GM18517 (cell line): ENCODE results near the gene NRG2.

Experiments
- ATAC-seq: cut with Tn5 transposase; IDR thresholded peaks from one replicate; pipeline ENCODE4 v1.9.1; 2021; ENCODE audit warnings: mild to moderate bottlenecking, moderate library complexity; ENCODE audit not compliant: unreplicated experiment

The NRG2 gene

GRCh38 chr5:139975306-139975705 lies 67.8 kb downstream of the NRG2 start:
- no peak for ATAC-seq

- no peak for ATAC-seq
These were observed 68.4 kb downstream of the NRG2 start for GRCh38 chr5:139974661-139975060.

DNA sequence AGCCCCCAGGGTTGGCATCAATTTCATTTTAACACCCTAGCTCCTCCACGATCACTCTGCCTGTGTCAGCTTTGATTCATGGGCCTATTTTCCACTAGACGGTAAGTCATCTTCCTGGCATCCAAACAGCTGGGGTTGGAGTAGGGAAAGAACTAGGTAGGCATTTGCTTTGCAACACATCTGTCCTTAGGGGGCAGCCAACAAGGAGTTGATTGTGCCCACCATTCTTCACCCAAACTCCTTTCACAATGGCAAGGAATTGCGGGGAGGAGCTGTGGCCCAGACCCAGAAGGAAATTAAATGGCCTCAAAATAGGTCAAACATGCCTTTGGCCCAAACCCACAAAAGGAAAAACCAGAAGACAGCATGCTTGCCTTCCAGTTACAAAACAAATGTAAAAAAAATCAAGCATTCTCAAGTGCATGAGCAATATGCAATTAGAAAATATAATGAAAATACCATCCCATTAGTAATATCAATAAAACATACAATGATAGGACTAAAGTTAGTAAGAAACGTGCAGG lies 71.8 kb downstream of the NRG2 start:
- no peak for ATAC-seq

DNA sequence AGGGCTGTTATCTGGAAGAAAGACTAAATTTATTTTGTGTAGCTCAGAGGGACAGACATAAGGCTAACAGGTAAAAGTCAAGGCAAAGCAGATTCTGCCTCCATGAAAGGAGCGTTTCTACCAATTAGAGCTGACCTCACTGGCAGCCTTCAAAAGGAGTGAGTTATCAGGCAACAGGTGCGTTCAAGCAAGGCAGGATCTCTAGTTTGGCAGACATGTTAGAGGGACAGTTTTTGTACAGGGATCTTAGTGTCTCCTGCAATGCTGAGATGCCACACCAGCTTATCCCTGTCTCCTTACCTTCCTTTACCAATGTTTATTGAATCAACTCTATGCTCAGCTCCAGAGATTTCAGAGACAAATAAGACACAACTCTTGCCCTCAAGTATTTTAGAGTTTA lies 73.8 kb downstream of the NRG2 start:
- ATAC-seq: no peak

GRCh38 chr5:139968547-139969261 lies 74.4 kb downstream of the NRG2 start:
- peak; percentile 84 for ATAC-seq

DNA sequence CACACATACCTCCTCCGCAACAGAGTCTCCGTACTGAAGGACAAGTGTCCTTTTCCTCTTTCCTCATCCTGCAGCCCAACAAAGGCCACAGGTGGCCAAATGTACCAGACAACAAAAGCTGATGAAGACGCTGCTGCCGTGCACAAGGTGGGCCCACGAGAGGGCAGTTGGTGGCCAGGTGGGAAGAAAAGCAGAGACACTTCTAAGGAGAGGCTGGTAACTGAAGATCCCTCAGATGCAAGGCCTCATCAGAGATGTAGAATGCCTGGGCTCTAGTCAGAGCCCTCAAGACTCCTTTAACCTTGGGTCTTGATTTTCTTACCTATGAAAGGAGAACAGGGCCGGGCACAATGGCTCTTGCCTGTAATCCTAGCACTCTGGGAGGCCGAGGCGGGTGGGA lies 75.7 kb downstream of the NRG2 start:
- ATAC-seq: no peak

- ATAC-seq: no peak
These were observed 76.2 kb downstream of the NRG2 start for GRCh38 chr5:139966856-139967255.

- no peak for ATAC-seq
These were observed 78.0 kb downstream of the NRG2 start for GRCh38 chr5:139964994-139965565.

DNA sequence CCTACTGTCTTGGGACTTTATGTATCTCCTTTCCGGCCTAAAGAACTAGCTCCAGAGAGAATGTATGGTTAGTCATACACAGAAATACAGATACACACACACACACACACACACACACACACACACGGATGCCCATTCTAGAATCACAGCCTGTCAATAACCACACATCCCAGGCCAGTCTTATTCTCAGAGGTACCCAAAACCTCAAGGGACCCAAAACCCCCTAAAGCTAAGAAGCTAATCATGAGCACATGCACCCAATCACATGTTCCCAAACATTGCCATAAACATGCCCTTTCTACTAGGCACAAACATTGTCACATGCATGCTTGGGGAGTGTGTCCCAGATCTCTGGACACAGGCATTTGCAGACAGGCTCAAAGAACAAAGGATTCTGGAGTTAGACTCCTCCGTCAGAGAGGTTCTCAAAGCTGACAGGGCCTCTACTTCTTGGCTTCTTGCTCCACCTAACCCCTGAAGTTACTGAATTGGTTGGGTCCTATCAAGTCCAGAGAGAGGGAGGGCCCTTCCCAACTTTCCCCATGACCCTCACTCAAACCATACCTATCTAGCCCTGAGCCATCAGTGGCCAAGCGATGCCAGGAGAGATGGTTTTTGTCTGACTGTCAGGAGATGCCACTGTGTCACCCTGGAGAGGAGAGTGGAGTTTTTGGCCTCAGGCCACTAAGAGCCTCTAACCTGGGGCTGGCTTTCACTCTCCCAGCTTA lies 78.7 kb downstream of the NRG2 start:
- no peak for ATAC-seq

DNA sequence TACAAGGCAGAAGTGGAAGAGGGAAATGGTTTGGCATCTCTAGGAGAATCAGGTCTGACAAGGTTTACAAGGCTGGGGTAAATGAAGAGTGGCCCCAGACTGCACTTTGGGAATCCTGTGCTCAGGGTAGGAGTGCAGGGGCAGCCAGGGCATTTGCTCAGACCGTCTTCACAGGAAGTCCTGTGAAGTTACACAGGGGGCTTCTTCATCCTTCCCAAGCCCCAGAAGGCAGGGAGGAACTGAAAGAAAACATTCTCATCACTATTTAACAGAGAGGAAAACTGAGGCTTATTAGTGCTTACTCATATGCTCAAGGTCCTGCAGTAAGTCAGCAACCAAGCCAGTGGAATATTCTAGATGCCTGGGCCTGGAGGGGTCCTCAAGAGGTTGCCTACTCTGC lies 80.7 kb downstream of the NRG2 start:
- ATAC-seq: no peak

GRCh38 chr5:139961435-139962157 lies 81.5 kb downstream of the NRG2 start:
- peak; percentile 46 for ATAC-seq

DNA sequence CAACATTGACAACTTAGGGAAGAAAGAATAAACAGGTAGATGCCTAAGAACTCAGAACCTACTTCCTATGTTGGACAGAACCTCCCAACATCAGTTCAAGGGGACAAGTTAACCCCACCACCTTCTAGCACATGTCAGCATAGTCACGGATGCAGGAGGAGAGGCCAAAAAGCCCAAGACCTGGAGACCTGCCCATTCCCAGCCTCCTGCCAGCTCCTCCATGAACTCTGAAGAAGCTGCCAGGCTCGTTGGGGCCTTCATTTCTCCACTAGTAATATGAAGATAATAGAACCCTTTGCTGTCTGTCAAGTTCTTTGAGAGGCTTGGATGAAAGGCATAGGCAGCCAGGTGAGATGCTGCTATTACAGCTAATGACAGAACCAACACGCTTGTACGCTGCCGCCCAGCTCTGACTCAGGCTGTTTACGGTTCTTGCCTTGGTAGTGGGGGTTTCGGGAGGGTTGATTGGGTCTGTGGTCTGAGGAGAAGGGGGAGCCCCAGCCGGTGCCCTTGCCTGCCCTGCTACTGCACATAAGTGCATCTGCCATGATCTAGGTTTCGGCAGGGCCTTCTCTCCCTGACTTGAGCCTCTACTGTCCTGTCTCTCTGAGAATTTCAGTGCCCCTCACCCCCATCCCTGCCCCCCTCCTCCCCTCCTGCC lies 82.2 kb downstream of the NRG2 start:
- peak; percentile 81 for ATAC-seq

DNA sequence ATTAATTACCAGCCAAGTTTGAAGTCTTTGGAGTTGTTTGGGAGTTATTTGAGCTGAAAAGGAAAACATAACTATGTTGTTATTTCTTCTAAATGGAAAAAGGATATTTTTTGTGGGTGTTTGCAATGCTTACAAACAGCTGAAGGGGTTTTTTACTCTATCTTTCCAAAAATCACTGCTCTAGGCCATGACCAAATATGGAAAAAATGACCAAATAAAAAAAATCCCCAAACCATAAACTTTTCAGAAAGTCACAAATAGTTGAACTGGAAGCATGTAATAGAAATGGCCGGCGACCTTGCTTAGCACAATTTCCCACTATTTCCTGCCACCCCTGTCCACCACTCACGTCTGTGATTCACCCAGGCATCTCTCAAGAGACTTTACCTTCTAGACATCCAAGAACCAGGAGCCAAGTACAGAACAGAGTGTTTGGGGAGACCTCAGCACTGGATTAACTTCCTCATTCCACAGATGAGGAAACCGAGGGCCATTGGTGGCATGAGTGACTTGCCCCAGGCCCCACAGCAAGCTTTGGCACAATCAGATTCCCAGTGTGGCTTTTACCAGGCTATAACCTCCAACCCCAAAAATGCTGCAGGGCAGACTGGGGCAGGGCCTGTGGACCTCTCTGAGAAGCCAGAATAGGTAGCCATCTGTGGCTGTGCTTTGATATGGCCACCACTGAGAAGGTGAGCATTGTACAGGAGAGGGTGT lies 84.5 kb downstream of the NRG2 start:
- no peak for ATAC-seq

DNA sequence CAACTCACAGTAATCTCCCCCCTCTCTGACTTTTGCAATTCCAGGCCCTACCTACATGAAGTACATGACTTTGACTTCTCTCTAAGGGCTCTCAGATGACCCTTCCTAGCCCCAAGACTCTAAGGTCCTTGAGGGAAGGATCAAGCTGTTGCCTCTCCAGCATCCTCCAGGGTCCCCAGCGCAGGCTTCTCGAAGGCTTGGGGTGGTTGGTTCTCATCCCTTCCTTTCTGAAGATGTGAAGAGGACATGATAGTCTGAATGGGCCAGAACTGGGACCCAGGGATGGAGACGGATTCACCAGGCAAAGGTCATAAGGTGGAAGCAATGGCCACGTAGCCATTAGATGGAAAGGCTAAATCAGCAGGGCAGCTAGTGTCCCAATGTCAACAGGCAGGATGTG lies 86.8 kb downstream of the NRG2 start:
- no peak for ATAC-seq

- no peak for ATAC-seq
These were observed 87.4 kb downstream of the NRG2 start for GRCh38 chr5:139955616-139956273.

DNA sequence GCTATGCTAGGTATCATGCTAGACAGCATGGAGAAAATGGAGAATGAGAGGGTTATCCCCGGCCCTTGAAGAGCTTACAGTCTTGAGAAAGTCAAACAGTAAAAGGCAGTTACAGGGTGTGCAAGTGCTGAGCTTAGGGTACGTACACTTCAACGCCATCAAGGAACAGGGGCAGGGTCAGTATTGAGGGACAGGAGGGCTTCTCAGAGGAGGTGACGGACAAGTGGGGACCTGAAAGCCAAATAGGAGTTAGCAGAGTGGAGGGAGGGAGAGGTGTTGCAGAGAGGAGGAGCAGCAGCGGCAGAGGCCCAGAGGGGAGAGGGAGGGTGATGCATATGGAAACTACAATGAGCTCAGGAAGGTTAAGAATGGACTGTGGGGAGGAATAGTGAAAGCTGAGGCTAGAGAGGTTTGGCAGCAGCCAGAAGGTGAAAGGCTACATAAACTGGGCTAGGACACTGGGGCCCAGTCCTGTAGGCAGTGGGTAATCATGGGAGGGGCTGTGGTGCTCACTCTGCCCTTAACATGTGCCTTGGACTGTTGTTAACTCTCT lies 88.0 kb downstream of the NRG2 start:
- no peak for ATAC-seq

- no peak for ATAC-seq
These were observed 88.6 kb downstream of the NRG2 start for GRCh38 chr5:139954462-139954861.

DNA sequence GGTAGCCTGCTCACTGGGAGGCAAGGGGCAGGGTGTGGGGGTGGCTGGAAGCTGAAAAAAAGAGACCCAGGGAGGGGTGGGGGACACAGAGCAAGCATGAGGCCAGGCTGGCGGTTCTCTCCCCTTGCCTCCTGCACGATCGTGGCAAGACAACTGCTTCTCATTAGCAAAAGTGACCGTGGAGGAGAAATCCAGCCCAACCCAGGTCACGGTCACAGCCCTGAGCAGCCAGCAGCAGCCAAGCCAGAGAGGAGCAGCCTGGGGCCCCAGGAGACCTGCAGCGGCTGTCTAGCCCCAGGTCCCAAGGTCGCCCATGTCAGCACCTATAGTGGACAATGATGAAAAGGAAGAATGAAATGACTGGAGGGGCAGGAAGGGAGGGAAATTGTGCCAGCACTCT lies 89.1 kb downstream of the NRG2 start:
- no peak for ATAC-seq

DNA sequence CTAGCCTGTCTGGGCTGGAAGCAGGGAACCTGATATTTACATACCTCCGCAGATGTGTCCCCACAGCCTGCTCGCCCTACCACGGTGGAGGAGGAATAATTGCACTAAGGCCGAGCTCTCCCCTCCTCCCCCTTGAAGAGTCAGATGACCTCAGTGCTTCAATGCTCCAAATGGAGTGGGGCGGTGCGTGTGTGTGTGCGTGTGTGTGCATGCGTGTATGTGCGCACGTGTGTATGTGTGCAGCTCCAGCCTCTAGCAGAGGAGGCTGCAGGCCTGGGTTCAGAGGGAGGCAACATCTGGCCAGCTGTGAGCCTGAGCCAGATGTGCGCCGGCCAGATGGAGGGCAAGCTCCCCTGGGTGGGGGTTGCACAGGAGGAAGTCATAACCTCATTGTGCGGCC lies 90.5 kb downstream of the NRG2 start:
- ATAC-seq: no peak
